ENCODE results near the gene DNM3.

GRCh38 chr1:172390683-172391551 is 549.6 kb downstream of the DNM3 start:
- TF ChIP-seq POLR2A (IDR thresholded peaks at IDR 0.05; ENCODE audit: low read length) = no peak
- no peak for TF ChIP-seq GATA1 (IDR thresholded peaks at IDR 0.05; ENCODE audit: low read depth, low read length)
